ENCODE data around the gene C4orf50.

Gene C4orf50

GRCh38 chr4:6008092-6008551, 10.1 kb downstream of the C4orf50 start:
- no peak for TF ChIP-seq TAF1 (IDR thresholded peaks at IDR 0.05; ENCODE audit: borderline replicate concordance, insufficient read depth, low read length)
- TF ChIP-seq REST (IDR thresholded peaks at IDR 0.05; ENCODE audit: insufficient read depth in 1 of 2, low read depth in 2 of 2, low read length in 2 of 2): no peak
- TF ChIP-seq POLR2AphosphoS5 (IDR thresholded peaks at IDR 0.05; ENCODE audit: low read depth, low read length): no peak
- no peak for TF ChIP-seq FOXP2 (optimal IDR thresholded peaks at IDR 0.05; ENCODE audit: borderline replicate concordance, extremely low read depth, extremely low read length, insufficient read depth)
- no peak for TF ChIP-seq SIN3A (IDR thresholded peaks at IDR 0.05; ENCODE audit: borderline replicate concordance, insufficient read depth, low read length)

GRCh38 chr4:6005175-6005574, 13.1 kb downstream of the C4orf50 start:
- TF ChIP-seq REST (IDR thresholded peaks at IDR 0.05; ENCODE audit: insufficient read depth in 1 of 2, low read depth in 2 of 2, low read length in 2 of 2) (no peak), POLR2AphosphoS5 (IDR thresholded peaks at IDR 0.05; ENCODE audit: low read depth, low read length) (no peak), FOXP2 (optimal IDR thresholded peaks at IDR 0.05; ENCODE audit: borderline replicate concordance, extremely low read depth, extremely low read length, insufficient read depth) (no peak), SIN3A (IDR thresholded peaks at IDR 0.05; ENCODE audit: borderline replicate concordance, insufficient read depth, low read length) (no peak), TAF1 (IDR thresholded peaks at IDR 0.05; ENCODE audit: borderline replicate concordance, insufficient read depth, low read length) (no peak)

- TF ChIP-seq FOXP2 (optimal IDR thresholded peaks at IDR 0.05; ENCODE audit: borderline replicate concordance, extremely low read depth, extremely low read length, insufficient read depth) (no peak), SIN3A (IDR thresholded peaks at IDR 0.05; ENCODE audit: borderline replicate concordance, insufficient read depth, low read length) (no peak), TAF1 (IDR thresholded peaks at IDR 0.05; ENCODE audit: borderline replicate concordance, insufficient read depth, low read length) (no peak), POLR2AphosphoS5 (IDR thresholded peaks at IDR 0.05; ENCODE audit: low read depth, low read length) (no peak), REST (IDR thresholded peaks at IDR 0.05; ENCODE audit: insufficient read depth in 1 of 2, low read depth in 2 of 2, low read length in 2 of 2) (no peak)
Measured at GRCh38 chr4:6002926-6003325, 15.3 kb downstream of the C4orf50 start.

- TF ChIP-seq POLR2AphosphoS5 (IDR thresholded peaks at IDR 0.05; ENCODE audit: low read depth, low read length) (no peak), FOXP2 (optimal IDR thresholded peaks at IDR 0.05; ENCODE audit: borderline replicate concordance, extremely low read depth, extremely low read length, insufficient read depth) (no peak), TAF1 (IDR thresholded peaks at IDR 0.05; ENCODE audit: borderline replicate concordance, insufficient read depth, low read length) (no peak), SIN3A (IDR thresholded peaks at IDR 0.05; ENCODE audit: borderline replicate concordance, insufficient read depth, low read length) (no peak), REST (IDR thresholded peaks at IDR 0.05; ENCODE audit: insufficient read depth in 1 of 2, low read depth in 2 of 2, low read length in 2 of 2) (no peak)
Measured at GRCh38 chr4:6002492-6002833, 15.8 kb downstream of the C4orf50 start.

All from PFSK-1 (cell line).